Stimulated activated CD8-positive, alpha-beta memory T cell treated with anti-CD3 and anti-CD28 coated beads, Interleukin-7, amount 100 ng/mL, for 24 hours (primary cell): ENCODE results near the gene MRPS26.
"Not testable (repeated sequence)": the region's sequence is repeated elsewhere in the genome, so short reads cannot be mapped to it uniquely, and the experiment has no call there.

Source experiments
- DNase-seq: peaks from one replicate; pipeline ENCODE4 v3.0.0-alpha.2; 2020; ENCODE audit warnings: low read depth

Gene MRPS26

DNA sequence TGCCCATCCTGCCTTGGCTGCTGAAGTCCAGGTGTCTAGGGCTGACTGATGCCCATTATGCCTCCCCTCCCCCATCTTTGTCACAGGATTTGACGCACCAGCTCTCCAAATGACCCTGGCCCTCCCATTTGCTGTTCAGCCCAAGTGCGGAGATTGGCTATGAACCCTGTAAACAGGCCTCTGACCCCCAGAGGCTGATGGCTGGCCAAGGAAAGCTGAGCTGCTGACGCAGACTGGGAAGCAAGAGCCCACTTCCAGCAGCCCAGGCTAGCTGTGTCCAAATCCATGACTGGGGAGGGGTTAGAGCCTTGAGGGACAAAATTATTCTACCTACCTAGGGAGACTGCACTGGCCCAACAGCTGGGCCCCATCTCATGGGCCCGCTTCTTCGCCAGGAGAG lies 3.2 kb upstream of the MRPS26 start:
- DNase-seq = no peak

DNA sequence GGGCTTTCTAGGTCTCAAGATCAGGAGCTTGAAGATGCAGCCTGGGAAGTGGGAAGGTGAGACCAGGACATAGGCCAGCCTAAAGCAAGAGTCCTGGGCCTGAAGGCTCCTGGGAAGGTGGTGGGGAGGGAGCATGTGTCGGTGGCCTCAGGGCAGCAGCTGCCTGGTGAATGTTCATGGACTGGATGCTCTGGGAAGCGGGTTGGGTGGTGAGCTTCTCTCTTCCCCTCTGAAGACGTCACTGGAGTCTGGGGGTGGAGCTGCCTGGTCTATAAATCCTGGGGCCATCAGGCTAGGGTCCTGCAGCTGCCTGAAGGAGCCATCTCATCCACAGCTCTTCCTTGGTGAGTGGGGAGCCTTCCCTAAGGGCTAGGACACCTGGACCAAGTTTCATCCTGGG lies 2.5 kb upstream of the MRPS26 start, which contains the start of gene GNRH2:
TSS of gene GNRH2 (plus strand) at position 301 of the 400 bp plus-strand sequence. CDS start 793 bp downstream, outside the sequence.
- no peak for DNase-seq

DNA sequence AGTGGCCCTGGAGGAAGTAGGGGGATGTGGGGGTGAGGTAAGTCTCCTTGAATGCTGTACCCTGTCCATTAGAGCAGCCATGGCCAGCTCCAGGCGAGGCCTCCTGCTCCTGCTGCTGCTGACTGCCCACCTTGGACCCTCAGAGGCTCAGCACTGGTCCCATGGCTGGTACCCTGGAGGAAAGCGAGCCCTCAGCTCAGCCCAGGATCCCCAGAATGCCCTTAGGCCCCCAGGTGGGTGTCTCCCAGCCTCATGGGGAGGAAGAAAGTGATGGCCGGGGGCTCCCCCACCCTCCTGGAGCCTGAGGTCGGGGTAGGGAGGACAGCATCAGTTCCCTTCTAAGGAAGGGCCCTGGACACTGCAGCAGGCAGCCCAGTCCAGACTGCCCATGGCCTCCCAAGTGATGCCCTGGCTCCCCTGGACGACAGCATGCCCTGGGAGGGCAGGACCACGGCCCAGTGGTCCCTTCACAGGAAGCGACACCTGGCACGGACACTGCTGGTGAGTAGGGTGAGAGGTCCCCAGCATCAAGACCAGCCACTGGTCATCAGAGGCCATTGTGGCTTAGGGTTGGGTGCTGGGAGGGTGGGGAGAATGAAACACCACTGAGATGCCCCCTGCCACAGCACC lies 1.4 kb upstream of the MRPS26 start:
- no peak for DNase-seq

GRCh38 chr20:3045042-3045815 lies 623 bp upstream of the MRPS26 start:
- DNase-seq = peak; percentile 21

DNA sequence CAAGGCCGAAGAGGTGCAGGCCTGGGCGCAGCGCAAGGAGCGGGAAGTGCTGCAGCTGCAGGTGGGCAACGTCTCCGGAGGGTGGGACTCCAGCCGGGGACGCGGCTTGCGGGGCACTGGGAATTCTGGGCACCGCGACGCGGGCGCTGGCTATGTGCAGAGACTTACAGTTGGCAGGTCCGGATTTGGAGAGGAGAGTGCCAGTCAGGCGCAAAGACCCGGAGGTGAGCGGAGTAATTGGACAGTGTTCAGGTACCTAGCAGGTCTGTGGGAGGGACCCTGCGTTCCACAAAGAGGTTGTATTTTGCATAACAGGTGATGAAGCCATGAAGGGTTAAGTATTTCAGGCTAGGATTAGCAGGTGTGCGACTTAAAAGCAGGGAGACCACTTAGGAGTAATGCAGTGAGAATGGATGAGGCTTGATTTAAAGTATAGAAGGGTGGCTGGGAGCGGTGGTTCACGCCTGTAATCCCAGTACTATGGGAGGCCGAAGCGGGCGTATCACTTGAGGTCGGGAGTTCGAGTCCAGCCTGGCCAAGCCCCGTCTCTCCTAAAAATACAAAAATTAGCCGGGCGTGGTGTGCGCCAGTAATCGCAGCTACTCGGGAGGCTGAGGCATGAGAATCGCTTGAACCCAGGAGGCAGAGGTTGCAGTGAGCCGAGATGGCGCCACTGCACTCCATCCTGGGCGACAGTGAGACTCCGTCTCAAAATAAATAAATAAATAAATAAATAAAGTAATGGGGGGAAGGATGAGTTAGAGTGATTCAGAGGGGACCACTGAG lies 1.0 kb downstream of the MRPS26 start:
- no peak for DNase-seq

DNA sequence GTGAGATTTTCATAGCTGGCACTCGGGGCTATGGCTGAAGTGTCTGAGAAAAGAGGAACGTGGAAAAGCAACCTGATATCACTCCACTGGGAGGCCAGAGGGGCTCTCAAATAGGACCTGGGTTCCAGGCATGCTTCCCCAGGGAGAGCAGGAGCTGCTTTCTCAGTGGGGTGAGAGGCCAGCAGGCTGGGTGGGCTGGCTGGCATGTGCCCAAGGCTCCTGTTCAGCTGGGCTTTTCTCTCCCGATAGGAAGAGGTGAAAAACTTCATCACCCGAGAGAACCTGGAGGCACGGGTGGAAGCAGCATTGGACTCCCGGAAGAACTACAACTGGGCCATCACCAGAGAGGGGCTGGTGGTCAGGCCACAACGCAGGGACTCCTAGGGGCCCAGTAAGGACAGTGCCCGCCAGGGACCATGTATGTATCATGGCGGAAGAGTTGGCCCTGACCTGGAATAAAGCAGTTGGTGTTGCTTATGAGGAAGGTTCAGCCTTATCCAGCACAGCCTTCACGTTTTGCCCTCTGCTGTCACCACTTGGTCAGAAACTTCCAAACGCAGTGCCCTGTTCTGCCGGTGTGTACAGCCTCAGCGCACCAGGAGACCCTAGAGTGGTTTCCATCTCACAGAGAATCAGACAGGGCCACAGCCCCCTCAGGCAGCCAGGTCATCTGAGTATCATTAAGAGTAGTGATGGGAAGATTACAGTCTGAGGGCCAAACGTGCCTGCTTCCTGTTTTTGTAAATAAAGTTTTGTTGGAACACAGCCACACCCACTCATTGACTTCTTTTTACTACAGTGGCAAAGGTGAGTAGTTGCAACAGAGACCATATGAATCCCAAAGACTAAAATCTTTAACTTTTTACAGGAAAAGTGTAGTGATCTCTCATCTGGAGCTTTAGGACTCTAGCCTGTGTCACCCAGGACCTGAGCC lies 1.9 kb downstream of the MRPS26 start:
- DNase-seq = no peak

GRCh38 chr20:3051385-3052019 lies 5.7 kb downstream of the MRPS26 start:
- DNase-seq = no peak

GRCh38 chr20:3059489-3059888 lies 13.6 kb downstream of the MRPS26 start:
- DNase-seq = no peak

DNA sequence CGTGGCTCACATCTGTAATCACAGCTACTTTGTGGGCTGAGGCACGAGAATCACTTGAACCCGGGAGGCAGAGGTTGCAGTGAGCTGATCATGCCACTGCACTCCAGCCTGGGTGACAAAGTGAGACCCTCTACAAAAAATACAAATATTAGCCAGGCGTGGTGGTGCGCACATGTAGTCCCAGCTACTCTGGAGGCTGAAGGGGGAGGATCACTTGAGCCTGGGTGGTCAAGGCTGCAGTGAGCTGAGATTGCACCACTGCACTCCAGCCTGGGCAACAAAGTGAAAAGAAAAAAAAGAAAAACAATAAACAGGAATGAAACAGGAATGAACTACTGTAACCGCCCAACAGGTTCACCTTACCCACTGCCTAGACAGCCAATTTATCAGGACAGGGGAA lies 18.3 kb downstream of the MRPS26 start:
- DNase-seq = not testable (repeated sequence)

DNA sequence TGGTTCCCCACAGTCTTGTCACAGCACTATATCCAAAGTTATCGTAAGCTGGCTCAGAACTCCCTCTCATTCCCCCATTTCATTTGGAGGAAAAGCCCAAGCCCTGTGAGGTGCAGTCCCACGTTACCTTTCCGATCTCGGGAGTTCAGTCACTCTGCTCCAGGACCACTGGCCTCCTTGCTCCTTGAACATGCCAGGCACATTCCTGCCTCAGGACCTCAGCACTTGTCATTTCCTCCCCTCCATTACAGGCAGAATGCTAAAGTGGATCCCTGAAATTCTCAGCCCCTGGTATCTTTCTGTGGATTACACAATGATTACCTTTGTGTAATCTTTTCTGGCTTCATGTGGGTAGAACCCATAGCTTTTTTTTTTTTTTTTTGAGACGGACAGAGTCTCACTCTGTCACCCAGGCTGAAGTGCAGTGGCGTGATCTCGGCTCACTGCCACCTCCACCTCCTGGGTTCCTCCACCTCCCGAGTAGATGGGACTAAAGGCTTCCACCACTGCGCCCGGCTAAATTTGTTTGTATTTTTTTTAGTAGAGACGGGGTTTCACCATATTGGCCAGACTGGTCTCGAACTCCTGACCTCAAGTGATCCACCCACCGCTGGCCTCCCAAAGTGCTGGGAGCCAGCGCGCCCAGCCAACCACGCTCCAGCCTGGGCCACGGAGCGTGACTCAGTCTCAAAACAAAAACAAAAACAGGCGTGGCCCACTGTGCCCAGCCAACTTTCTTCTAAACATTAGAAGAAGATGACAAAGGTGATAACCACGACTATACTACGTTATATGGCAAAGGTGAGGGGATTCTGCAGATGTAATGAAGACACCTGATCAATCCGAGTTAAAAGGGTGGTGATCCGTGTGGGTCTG lies 21.5 kb downstream of the MRPS26 start:
- DNase-seq = no peak

DNA sequence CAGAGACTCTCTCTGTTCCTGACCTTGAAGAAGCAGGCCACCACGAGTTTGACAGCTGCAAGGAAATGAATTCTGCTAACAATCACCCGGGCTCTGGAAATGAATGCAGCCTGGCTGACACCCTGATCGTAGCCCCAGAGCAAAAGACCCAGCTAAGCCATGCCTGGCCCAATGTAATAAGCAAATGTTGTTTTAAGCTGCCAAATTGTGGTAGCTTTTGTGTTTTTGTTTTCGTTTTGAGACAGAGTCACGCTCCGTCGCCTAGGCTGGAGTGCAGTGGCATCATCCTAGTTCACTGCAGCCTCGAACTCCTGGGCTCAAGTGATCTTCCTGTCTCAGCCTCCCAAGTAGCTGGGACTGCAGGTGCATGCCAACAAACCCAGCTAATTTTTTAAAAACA lies 22.2 kb downstream of the MRPS26 start:
- no peak for DNase-seq

- no peak for DNase-seq
Observed at GRCh38 chr20:3068986-3069900, 23.4 kb downstream of the MRPS26 start.

DNA sequence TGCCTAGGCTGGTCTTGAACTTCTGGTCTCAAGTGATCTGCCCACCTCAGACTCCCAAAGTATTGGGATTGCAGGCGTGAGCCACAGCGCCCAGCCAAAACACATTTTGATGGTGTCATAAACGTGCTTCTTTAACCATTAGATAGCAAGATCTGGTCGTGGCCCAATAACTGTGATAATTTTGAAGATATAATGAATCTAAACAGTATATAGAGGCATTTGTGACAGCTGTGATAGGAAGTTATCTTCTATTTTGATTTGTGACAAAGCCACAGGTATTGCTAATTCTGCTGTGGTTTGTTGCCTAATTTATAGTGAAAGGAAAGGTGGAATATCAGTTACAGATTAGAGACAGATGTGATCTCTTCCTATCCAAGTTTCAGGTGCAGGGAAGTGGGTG lies 24.9 kb downstream of the MRPS26 start:
- no peak for DNase-seq

DNA sequence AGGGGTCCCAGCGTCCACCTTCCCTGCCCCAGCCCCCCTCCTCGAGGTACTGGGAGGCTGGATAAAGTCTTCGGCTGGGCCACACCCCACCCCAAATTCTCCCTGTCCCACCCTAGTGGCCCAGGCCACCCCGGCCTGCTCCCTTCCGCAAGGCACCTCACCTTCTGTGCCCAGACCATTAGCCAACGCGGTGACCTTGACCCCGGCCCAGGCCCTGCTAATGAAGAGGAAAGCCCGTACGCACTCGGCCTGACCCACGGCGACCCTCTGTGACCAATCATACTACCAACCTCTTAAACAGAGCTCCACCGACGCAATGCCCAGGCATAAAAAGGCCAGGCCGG lies 25.4 kb downstream of the MRPS26 start:
- no peak for DNase-seq

DNA sequence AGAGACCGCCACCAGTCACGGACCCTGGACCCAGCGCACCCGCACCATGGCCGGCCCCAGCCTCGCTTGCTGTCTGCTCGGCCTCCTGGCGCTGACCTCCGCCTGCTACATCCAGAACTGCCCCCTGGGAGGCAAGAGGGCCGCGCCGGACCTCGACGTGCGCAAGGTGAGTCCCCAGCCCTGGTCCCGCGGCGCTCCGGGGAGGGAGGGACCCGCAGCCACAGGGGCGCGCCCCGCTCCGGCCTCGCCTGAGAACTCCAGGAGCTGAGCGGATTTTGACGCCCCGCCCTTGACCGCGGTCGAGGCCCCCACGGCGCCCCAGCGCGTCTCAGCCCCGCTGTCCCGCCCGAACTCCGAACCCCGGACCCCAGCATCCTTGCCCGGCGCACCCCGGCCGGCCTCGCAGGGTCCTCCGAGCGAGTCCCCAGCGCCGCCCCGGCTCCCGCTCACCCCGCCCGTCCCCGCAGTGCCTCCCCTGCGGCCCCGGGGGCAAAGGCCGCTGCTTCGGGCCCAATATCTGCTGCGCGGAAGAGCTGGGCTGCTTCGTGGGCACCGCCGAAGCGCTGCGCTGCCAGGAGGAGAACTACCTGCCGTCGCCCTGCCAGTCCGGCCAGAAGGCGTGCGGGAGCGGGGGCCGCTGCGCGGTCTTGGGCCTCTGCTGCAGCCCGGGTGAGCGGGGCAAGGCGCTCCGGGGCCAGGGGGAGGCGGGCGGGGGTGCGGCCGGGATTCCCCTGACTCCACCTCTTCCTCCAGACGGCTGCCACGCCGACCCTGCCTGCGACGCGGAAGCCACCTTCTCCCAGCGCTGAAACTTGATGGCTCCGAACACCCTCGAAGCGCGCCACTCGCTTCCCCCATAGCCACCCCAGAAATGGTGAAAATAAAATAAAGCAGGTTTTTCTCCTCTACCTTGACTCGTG lies 26.0 kb downstream of the MRPS26 start, which contains the start of gene OXT:
TSS of gene OXT (plus strand) at position 11 of the 920 bp plus-strand sequence. CDS start at position 47, 36 bp downstream.
- peak; percentile 28 for DNase-seq

GRCh38 chr20:3072530-3073250 lies 26.8 kb downstream of the MRPS26 start:
- no peak for DNase-seq

GRCh38 chr20:3073251-3073643 lies 27.4 kb downstream of the MRPS26 start:
- not testable (repeated sequence) for DNase-seq
